ENCODE data around the gene RFC4. TPM values are rescaled to one million over a fixed set of nuclear protein-coding genes. Genes with fewer than 3 reads are reported as not detected.
A peak's percentile ranks its signal among the peaks of the same experiment; 100 is the strongest.

The RFC4 gene
- total RNA-seq, 2 donors from 2014 or later: 13.6 to 17.3 TPM

GRCh38 chr3:186743666-186744065, 62.6 kb downstream of the RFC4 start:
- TF ChIP-seq POLR2AphosphoS5 (IDR thresholded peaks at IDR 0.05): no peak
- TF ChIP-seq POLR2A (IDR thresholded peaks at IDR 0.05): no peak
- H3K27me3 ChIP-seq (replicated peaks; ENCODE audit: insufficient read depth): no peaks in the 10 kb centered on the region
- no peak overlapping the region for H3K27ac ChIP-seq
- no peaks in the 10 kb centered on the region for H3K36me3 ChIP-seq
- H3K9me3 ChIP-seq: no peaks in the 10 kb centered on the region
- intact Hi-C loops (cut with DNase I): no loop called here
- DNase-seq (ENCODE audit: low spot score): no peak
- H3K4me3 ChIP-seq: no peak overlapping the region
- H3K4me1 ChIP-seq (replicated peaks): no peaks in the 10 kb centered on the region
- 27% methylated on average over 3 of the region's 3 CpGs for WGBS

DNA sequence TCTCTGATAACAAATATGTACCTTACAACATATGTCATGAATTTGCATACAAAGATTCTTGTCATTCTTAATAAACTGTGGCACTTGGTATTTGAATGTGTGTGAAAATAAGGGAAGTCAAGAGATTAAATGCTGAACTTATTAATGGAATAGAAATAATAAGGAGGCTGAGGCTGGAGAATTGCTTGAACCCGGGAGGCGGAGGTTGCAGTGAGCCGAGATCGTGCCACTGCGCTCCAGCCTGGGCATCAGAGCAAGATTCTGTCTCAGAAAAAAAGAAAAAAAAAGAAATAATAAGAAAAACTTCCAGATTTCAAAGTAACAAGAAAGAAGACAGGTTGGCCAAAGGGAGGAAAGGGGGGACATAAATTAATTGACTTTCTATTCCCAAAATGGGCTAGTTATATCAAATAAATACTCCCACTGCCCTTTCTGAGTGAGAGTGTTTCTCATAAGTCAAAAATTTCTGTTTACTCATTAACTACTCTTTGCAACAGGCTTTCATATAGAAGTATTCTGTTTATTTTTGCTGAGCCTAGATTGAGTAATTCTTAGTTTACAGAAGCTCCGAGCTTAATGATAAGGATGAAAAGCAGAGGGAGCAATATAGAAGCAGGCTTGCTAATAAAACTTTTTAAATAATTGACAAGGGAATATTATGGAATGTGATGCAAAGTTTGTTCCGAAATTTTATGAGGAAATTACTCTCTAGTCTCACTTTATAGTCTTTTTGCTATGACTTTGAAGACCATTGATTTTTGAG, 63.5 kb downstream of the RFC4 start:
- no peak overlapping the region for H3K27ac ChIP-seq
- H3K27me3 ChIP-seq (replicated peaks; ENCODE audit: insufficient read depth): no peaks in the 10 kb centered on the region
- DNase-seq (ENCODE audit: low spot score): no peak
- H3K36me3 ChIP-seq: no peaks in the 10 kb centered on the region
- no peak overlapping the region for H3K4me3 ChIP-seq
- 66% methylated on average over 7 of the region's 7 CpGs for WGBS
- no peaks in the 10 kb centered on the region for H3K4me1 ChIP-seq (replicated peaks)
- no peaks in the 10 kb centered on the region for H3K9me3 ChIP-seq
- intact Hi-C loops (cut with DNase I): no loop called here
- TF ChIP-seq, protein P1, sequence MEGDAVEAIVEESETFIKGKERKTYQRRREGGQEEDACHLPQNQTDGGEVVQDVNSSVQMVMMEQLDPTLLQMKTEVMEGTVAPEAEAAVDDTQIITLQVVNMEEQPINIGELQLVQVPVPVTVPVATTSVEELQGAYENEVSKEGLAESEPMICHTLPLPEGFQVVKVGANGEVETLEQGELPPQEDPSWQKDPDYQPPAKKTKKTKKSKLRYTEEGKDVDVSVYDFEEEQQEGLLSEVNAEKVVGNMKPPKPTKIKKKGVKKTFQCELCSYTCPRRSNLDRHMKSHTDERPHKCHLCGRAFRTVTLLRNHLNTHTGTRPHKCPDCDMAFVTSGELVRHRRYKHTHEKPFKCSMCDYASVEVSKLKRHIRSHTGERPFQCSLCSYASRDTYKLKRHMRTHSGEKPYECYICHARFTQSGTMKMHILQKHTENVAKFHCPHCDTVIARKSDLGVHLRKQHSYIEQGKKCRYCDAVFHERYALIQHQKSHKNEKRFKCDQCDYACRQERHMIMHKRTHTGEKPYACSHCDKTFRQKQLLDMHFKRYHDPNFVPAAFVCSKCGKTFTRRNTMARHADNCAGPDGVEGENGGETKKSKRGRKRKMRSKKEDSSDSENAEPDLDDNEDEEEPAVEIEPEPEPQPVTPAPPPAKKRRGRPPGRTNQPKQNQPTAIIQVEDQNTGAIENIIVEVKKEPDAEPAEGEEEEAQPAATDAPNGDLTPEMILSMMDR (IDR thresholded peaks at IDR 0.05): no peak
- TF ChIP-seq POLR2AphosphoS5 (IDR thresholded peaks at IDR 0.05): no peak
- no peak for TF ChIP-seq POLR2A (IDR thresholded peaks at IDR 0.05)

MicroRNAs encoded within 50 kb of the gene (microRNA counts, 767-probe panel; counts per million panel counts)
- microRNA hsa-miR-1248: 431 to 2,056 counts per million in 2 donors

Small RNA genes lying within 50 kb of the gene (microRNA-seq; reads per million reads assigned to microRNA genes)
- gene MIR1248: 2.0 reads per million, percentile 28 among the genes with 10 or more reads in this experiment

Small RNA genes lying within 50 kb of the gene (small RNA-seq; reads per million reads assigned to genes)
- gene RF00092: 0 reads per million in 2 donors
- gene RNU6-1105P: 0 reads per million in 2 donors
- 0 reads per million in 2 donors for gene SNORA4
- gene SNORA63: 0 reads per million in 2 donors
- 0 reads per million in 2 donors for gene SNORA81
- gene SNORD2: 0 reads per million in 2 donors

Other genes starting within 250 kb of the RFC4 start
- gene TBCCD1, start 239.1 kb downstream of the RFC4 start, total RNA-seq: 10 to 100 TPM; 10.4 to 26.0 TPM
- gene DNAJB11, start 235.8 kb downstream of the RFC4 start, total RNA-seq: 10 to 100 TPM; 34.9 to 42.5 TPM
- not detected for gene AHSG, start 193.4 kb downstream of the RFC4 start, total RNA-seq
- gene FETUB, start 166.1 kb downstream of the RFC4 start, total RNA-seq: not detected
- gene HRG, start 140.5 kb downstream of the RFC4 start, total RNA-seq: not detected
- gene KNG1, start 89.1 kb downstream of the RFC4 start, total RNA-seq: under 1 TPM in 1 of 2 donors, not detected in 1; 0.91 TPM
- 100 to 1,000 TPM; 291 to 402 TPM for gene EIF4A2, start 22.9 kb downstream of the RFC4 start, total RNA-seq
- not detected for gene ADIPOQ, start 36.2 kb upstream of the RFC4 start, total RNA-seq
- 100 to 1,000 TPM; 101 to 225 TPM for gene ST6GAL1, start 124.0 kb upstream of the RFC4 start, total RNA-seq